Measurements from ENCODE around the gene MDM4.

GRCh38 chr1:204471687-204472086 is 44.5 kb upstream of the MDM4 start:
- TF ChIP-seq CTCF (IDR thresholded peaks at IDR 0.05), result no peak
- TF ChIP-seq POLR2A (IDR thresholded peaks at IDR 0.05), result no peak

All from body of pancreas (tissue), 4 donors.